Measurements from ENCODE around the gene NACC2.

DNA sequence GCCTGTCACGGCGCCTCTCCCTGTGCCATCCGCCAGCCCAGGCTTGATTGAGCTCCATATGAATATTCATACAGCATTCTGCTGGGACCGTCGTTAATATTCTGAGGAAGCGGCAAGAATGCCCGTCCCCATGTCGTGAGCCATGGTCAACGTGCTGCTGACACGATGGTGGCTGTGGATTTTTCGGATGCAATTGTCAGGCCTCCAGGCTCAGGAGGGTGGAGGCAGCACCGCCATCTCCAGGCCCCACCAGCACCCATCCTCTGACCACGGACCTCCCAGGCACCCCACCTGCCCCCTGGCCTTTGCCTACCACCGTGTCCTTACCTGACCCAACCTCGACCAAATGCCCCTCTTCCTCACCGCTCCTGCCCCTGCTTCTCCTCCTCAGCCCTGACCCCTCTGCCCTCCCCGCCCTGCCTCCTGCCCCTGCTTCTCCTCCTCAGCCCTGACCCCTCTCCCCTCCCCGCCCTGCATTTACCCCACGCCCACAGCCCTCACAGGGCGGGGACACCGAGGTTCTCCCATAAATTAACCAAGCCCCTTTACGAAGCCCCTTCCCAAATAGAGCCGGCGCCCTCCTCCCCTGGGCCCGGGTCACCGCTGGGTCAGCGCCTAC lies 13.7 kb upstream of the NACC2 start:
- TF ChIP-seq CBX2 (IDR thresholded peaks at IDR 0.05; ENCODE audit: insufficient read depth, low read length, poor library complexity, severe bottlenecking) (no peak), NR2C2 (CRISPR knock-in tag; IDR thresholded peaks at IDR 0.05) (no peak), NR2C2 (tag; IDR thresholded peaks at IDR 0.05) (no peak), ATF1 (CRISPR knock-in tag; IDR thresholded peaks at IDR 0.05) (no peak), ATF1 (tag; IDR thresholded peaks at IDR 0.05) (no peak), HDGF (IDR thresholded peaks at IDR 0.05) (no peak), POLR2A (conservative IDR thresholded peaks at IDR 0.05) (no peak), NONO (IDR thresholded peaks at IDR 0.05; ENCODE audit: low read depth in 2 of 2, low read length in 1 of 2) (no peak), PML (IDR thresholded peaks at IDR 0.05; ENCODE audit: low read length) (no peak), ZNF24 (IDR thresholded peaks at IDR 0.05) (no peak), POLR2AphosphoS5 (IDR thresholded peaks at IDR 0.05; ENCODE audit: control insufficient read depth, insufficient read depth, low read depth, low read length) (no peak), SIX5 (IDR thresholded peaks at IDR 0.05; ENCODE audit: borderline replicate concordance in 1 of 2, insufficient read depth in 1 of 2, low read depth in 1 of 2, low read length in 2 of 2) (no peak), RBM22 (IDR thresholded peaks at IDR 0.05; ENCODE audit: low read depth, low read length, poor library complexity, severe bottlenecking) (no peak)

All from K562 (cell line).